ENCODE data around the gene LKAAEAR1.
A peak's percentile ranks its signal among the peaks of the same experiment; 100 is the strongest.

Gene LKAAEAR1

DNA sequence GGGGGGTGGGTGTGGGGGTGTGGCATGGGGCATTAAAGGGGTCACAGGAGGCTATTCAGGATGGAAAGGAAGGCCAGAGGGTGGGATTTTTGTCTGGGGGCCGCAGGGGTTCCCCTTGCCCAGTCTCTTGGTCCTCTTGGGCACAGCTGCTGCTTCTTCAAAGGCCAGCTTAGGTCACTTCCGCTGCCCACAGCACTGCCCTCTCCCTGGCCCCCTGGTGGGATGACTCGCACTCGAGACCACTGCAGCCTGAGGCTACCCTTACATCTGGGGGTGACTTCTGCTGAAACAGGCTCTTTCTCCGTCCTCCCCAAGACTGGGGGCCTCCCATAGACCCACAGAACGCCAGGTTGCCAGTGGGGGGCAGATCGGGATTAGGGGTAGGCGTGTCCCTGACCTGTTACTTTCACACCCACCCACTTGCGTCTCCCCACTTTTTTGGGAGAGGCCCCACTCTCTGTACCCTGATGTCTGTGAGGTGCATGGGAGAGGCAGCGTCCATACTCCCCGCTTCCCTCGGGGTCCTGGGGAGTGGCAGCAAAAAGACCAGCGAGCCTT is 1.3 kb downstream of the LKAAEAR1 start:
- Histone ChIP-seq H3K36me3 (ENCODE audit: insufficient read depth, low read length) (no peaks in the 10 kb centered on the region; the same call in 1 of the 2 replicates), H3K27ac (ENCODE audit: low read length) (no peak overlapping the region), H2AFZ (ENCODE audit: low read depth, low read length) (peak overlapping the region; percentile 70; the same call in 1 of the 2 replicates), H4K20me1 (ENCODE audit: insufficient read depth, low read length) (peaks cover 16% of the 10 kb centered on the region; the same call in 1 of the 2 replicates), H3K9ac (ENCODE audit: low read depth, low read length) (peak overlapping the region; percentile 76), H3K9me3 (ENCODE audit: insufficient read depth, low read length, severe bottlenecking) (peaks cover 4% of the 10 kb centered on the region), H3K4me2 (ENCODE audit: insufficient read depth, low read length) (peak overlapping the region; percentile 99), H3K4me1 (ENCODE audit: insufficient read depth, low read length) (peaks cover 41% of the 10 kb centered on the region), H3K4me3 (ENCODE audit: low read depth in 1 of 2, low read length in 2 of 2) (peak overlapping the region in 1 of 2 experiments; percentile 75; a peak in 2 of 4 replicates), H3K27me3 (ENCODE audit: insufficient read depth, low read length, poor library complexity) (peaks cover 30% of the 10 kb centered on the region), H3K79me2 (ENCODE audit: insufficient read depth, low read length) (peaks cover 12% of the 10 kb centered on the region)
- TF ChIP-seq EZH2 (IDR thresholded peaks at IDR 0.05; ENCODE audit: borderline replicate concordance, low read depth, low read length, severe bottlenecking) = no peak
- TF ChIP-seq CTCF (IDR thresholded peaks at IDR 0.05; ENCODE audit: borderline replicate concordance, extremely low read depth, low read length, poor library complexity, severe bottlenecking) = no peak
- no peak for ATAC-seq (ENCODE audit: insufficient read depth, low read depth)
- no peak for DNase-seq

DNA sequence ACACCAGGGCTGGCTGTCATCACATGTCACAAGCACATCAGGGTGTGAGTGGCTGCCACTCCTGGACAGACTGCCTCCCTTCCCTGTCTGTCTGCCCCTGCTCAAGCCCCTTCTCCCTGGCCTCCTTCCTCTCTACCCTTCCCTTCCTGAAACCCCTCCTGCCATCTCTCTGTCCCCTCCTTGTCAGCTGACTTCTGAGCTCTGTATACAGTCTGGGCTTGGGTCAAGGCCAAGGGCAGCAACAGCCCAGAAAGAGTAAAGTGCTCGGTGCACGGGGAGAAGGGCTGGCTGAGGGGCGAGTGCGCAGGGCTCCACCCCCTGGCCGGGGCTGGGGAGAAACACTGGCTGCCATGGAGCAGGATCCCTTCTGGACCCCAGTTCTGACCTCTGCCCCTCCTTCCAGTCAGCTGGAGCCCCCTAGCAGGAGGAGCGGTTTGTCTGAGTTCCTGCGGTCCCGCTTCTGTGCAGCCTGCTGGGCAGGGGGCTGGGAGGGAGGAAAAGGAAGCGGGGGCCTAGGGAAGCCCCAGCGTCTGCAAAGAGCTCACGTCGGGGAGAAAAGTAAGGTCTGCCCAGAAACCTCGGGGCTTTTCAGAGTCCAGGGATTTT is 2.0 kb downstream of the LKAAEAR1 start:
- Histone ChIP-seq H3K4me1 (ENCODE audit: insufficient read depth, low read length) (peaks cover 43% of the 10 kb centered on the region), H3K4me3 (ENCODE audit: low read depth in 1 of 2, low read length in 2 of 2) (no peak overlapping the region), H3K36me3 (ENCODE audit: insufficient read depth, low read length) (no peaks in the 10 kb centered on the region; the same call in 1 of the 2 replicates), H3K4me2 (ENCODE audit: insufficient read depth, low read length) (no peak overlapping the region), H3K9me3 (ENCODE audit: insufficient read depth, low read length, severe bottlenecking) (no peaks in the 10 kb centered on the region), H3K79me2 (ENCODE audit: insufficient read depth, low read length) (peaks cover 12% of the 10 kb centered on the region), H4K20me1 (ENCODE audit: insufficient read depth, low read length) (peaks cover 21% of the 10 kb centered on the region; the same call in 1 of the 2 replicates), H3K27ac (ENCODE audit: low read length) (no peak overlapping the region), H2AFZ (ENCODE audit: low read depth, low read length) (no peak overlapping the region), H3K27me3 (ENCODE audit: insufficient read depth, low read length, poor library complexity) (peaks cover 30% of the 10 kb centered on the region), H3K9ac (ENCODE audit: low read depth, low read length) (no peak overlapping the region)
- no peak for ATAC-seq (ENCODE audit: insufficient read depth, low read depth)
- TF ChIP-seq CTCF (IDR thresholded peaks at IDR 0.05; ENCODE audit: borderline replicate concordance, extremely low read depth, low read length, poor library complexity, severe bottlenecking) (peak; percentile 2), EZH2 (IDR thresholded peaks at IDR 0.05; ENCODE audit: borderline replicate concordance, low read depth, low read length, severe bottlenecking) (no peak)
- DNase-seq = no peak

GRCh38 chr20:64081624-64081964 is 2.6 kb downstream of the LKAAEAR1 start:
- DNase-seq = no peak
- no peak overlapping the region for H3K4me2 ChIP-seq (ENCODE audit: insufficient read depth, low read length)
- no peak overlapping the region for H2AFZ ChIP-seq (ENCODE audit: low read depth, low read length)
- no peak for ATAC-seq (ENCODE audit: insufficient read depth, low read depth)
- H3K4me1 ChIP-seq (ENCODE audit: insufficient read depth, low read length) = peaks cover 43% of the 10 kb centered on the region
- H3K9me3 ChIP-seq (ENCODE audit: insufficient read depth, low read length, severe bottlenecking) = no peaks in the 10 kb centered on the region
- H3K9ac ChIP-seq (ENCODE audit: low read depth, low read length) = no peak overlapping the region
- H4K20me1 ChIP-seq (ENCODE audit: insufficient read depth, low read length) = peaks cover 27% of the 10 kb centered on the region; the same call in 1 of the 2 replicates
- TF ChIP-seq EZH2 (IDR thresholded peaks at IDR 0.05; ENCODE audit: borderline replicate concordance, low read depth, low read length, severe bottlenecking) (no peak), CTCF (IDR thresholded peaks at IDR 0.05; ENCODE audit: borderline replicate concordance, extremely low read depth, low read length, poor library complexity, severe bottlenecking) (no peak)
- H3K36me3 ChIP-seq (ENCODE audit: insufficient read depth, low read length) = no peaks in the 10 kb centered on the region; the same call in 1 of the 2 replicates
- peaks cover 12% of the 10 kb centered on the region for H3K79me2 ChIP-seq (ENCODE audit: insufficient read depth, low read length)
- no peak overlapping the region for H3K27ac ChIP-seq (ENCODE audit: low read length)
- H3K27me3 ChIP-seq (ENCODE audit: insufficient read depth, low read length, poor library complexity) = peaks cover 30% of the 10 kb centered on the region
- no peak overlapping the region for H3K4me3 ChIP-seq (ENCODE audit: low read depth in 1 of 2, low read length in 2 of 2)
